IPS-15b (cell line): ENCODE measurements around the gene RPS27L.

Source experiments
- H3K27me3 ChIP-seq: one replicate; pipeline ENCODE4 v1.6.1; 2013; ENCODE audit warnings: low read length; ENCODE audit not compliant: control insufficient read depth, insufficient read depth
- H3K36me3 ChIP-seq: one replicate; pipeline ENCODE4 v1.6.1; 2013; ENCODE audit warnings: low read length; ENCODE audit not compliant: control insufficient read depth, insufficient read depth
- H3K4me1 ChIP-seq: one replicate; pipeline ENCODE4 v1.6.1; 2013; ENCODE audit warnings: mild to moderate bottlenecking, low read length; ENCODE audit not compliant: control insufficient read depth, insufficient read depth
- H3K4me3 ChIP-seq: one replicate; pipeline ENCODE4 v1.5.1; 2013; ENCODE audit warnings: low read depth, low read length
- H3K9ac ChIP-seq: one replicate; pipeline ENCODE4 v1.6.1; 2013; ENCODE audit warnings: low read depth, mild to moderate bottlenecking, low read length
- H3K9me3 ChIP-seq: one replicate; pipeline ENCODE4 v1.6.1; 2013; ENCODE audit warnings: mild to moderate bottlenecking, low read length; ENCODE audit not compliant: control insufficient read depth, insufficient read depth

RPS27L gene

GRCh38 chr15:63126726-63127125 is 30.6 kb downstream of the RPS27L start:
- Histone ChIP-seq H3K27me3 (no peaks in the 10 kb centered on the region), H3K36me3 (no peaks in the 10 kb centered on the region), H3K4me3 (no peak overlapping the region), H3K9ac (no peak overlapping the region), H3K4me1 (peaks cover 2% of the 10 kb centered on the region), H3K9me3 (no peaks in the 10 kb centered on the region)

GRCh38 chr15:63124506-63124905 is 32.8 kb downstream of the RPS27L start:
- Histone ChIP-seq H3K4me1 (peaks cover 2% of the 10 kb centered on the region), H3K36me3 (no peaks in the 10 kb centered on the region), H3K27me3 (no peaks in the 10 kb centered on the region), H3K9me3 (no peaks in the 10 kb centered on the region), H3K9ac (no peak overlapping the region), H3K4me3 (no peak overlapping the region)

GRCh38 chr15:63122002-63122875 is 35.0 kb downstream of the RPS27L start:
- Histone ChIP-seq H3K9me3 (no peaks in the 10 kb centered on the region), H3K27me3 (no peaks in the 10 kb centered on the region), H3K4me1 (peaks cover 2% of the 10 kb centered on the region), H3K4me3 (peak overlapping the region; percentile 84), H3K9ac (no peak overlapping the region), H3K36me3 (no peaks in the 10 kb centered on the region)

- no peaks in the 10 kb centered on the region for H3K9me3 ChIP-seq
- no peaks in the 10 kb centered on the region for H3K27me3 ChIP-seq
- peak within 1 kb of the TSS; percentile 84 for H3K4me3 ChIP-seq
- H3K36me3 ChIP-seq, result no peaks in the 10 kb centered on the region
- peaks cover 2% of the 10 kb centered on the region for H3K4me1 ChIP-seq
- H3K9ac ChIP-seq, result peak within 1 kb of the TSS; percentile 82
Observed at GRCh38 chr15:63121382-63122001, 35.8 kb downstream of the RPS27L start, which contains the start of gene LACTB. Gene LACTB, plus strand, starts transcription at chr15:63121861. Its CDS starts 11 bp downstream, at chr15:63121872.

- Histone ChIP-seq H3K4me1 (peaks cover 2% of the 10 kb centered on the region), H3K9ac (no peak overlapping the region), H3K4me3 (no peak overlapping the region)
Observed at GRCh38 chr15:63118854-63119253, 38.4 kb downstream of the RPS27L start.

GRCh38 chr15:63114465-63114864 is 42.8 kb downstream of the RPS27L start:
- no peak overlapping the region for H3K9ac ChIP-seq
- no peak overlapping the region for H3K4me3 ChIP-seq
- H3K27me3 ChIP-seq, result no peaks in the 10 kb centered on the region
- H3K4me1 ChIP-seq, result no peaks in the 10 kb centered on the region
- no peaks in the 10 kb centered on the region for H3K36me3 ChIP-seq
- H3K9me3 ChIP-seq, result no peaks in the 10 kb centered on the region

More at GRCh38 chr15:63118854-63119253, 38.4 kb downstream of the RPS27L start:
- Histone ChIP-seq H3K36me3 (no peaks in the 10 kb centered on the region), H3K9me3 (no peaks in the 10 kb centered on the region), H3K27me3 (no peaks in the 10 kb centered on the region)

GRCh38 chr15:63112871-63113270 is 44.4 kb downstream of the RPS27L start:
- no peak overlapping the region for H3K4me3 ChIP-seq
- H3K9ac ChIP-seq, result no peak overlapping the region
- H3K27me3 ChIP-seq, result no peaks in the 10 kb centered on the region
- no peaks in the 10 kb centered on the region for H3K36me3 ChIP-seq
- H3K4me1 ChIP-seq, result no peaks in the 10 kb centered on the region
- H3K9me3 ChIP-seq, result no peaks in the 10 kb centered on the region

- H3K4me1 ChIP-seq, result no peaks in the 10 kb centered on the region
- H3K27me3 ChIP-seq, result no peaks in the 10 kb centered on the region
- no peak overlapping the region for H3K9ac ChIP-seq
- H3K9me3 ChIP-seq, result no peaks in the 10 kb centered on the region
- H3K4me3 ChIP-seq, result no peak overlapping the region
- H3K36me3 ChIP-seq, result no peaks in the 10 kb centered on the region
Observed at GRCh38 chr15:63111481-63111880, 45.8 kb downstream of the RPS27L start.

GRCh38 chr15:63110428-63111026 is 46.8 kb downstream of the RPS27L start:
- Histone ChIP-seq H3K4me3 (no peak overlapping the region), H3K27me3 (no peaks in the 10 kb centered on the region), H3K36me3 (no peaks in the 10 kb centered on the region), H3K9ac (no peak overlapping the region), H3K4me1 (no peaks in the 10 kb centered on the region), H3K9me3 (no peaks in the 10 kb centered on the region)

GRCh38 chr15:63109920-63110319 is 47.4 kb downstream of the RPS27L start:
- no peaks in the 10 kb centered on the region for H3K27me3 ChIP-seq
- H3K36me3 ChIP-seq, result no peaks in the 10 kb centered on the region
- no peak overlapping the region for H3K9ac ChIP-seq
- no peaks in the 10 kb centered on the region for H3K4me1 ChIP-seq
- no peaks in the 10 kb centered on the region for H3K9me3 ChIP-seq
- H3K4me3 ChIP-seq, result no peak overlapping the region

GRCh38 chr15:63109498-63109897 is 47.8 kb downstream of the RPS27L start:
- Histone ChIP-seq H3K4me1 (no peaks in the 10 kb centered on the region), H3K9me3 (no peaks in the 10 kb centered on the region), H3K36me3 (no peaks in the 10 kb centered on the region), H3K9ac (no peak overlapping the region), H3K27me3 (no peaks in the 10 kb centered on the region), H3K4me3 (no peak overlapping the region)
